ENCODE results near the gene GPR78. TPM values are rescaled to one million over a fixed set of nuclear protein-coding genes. Genes with fewer than 3 reads are reported as not detected.

Gene GPR78
- polyA plus RNA-seq, 3 donors = not detected

- peaks cover 0 to 6% of the 10 kb centered on the region in 2 donors for H3K9me3 ChIP-seq (replicated peaks in 1 of 2; ENCODE audit: control insufficient read depth in 1 of 2, insufficient read depth in 1 of 2, low read length in 2 of 2)
- H3K27ac ChIP-seq (ENCODE audit: low read depth in 1 of 2, low read length in 2 of 2) = no peak overlapping the region
- no peaks in the 10 kb centered on the region for H4K20me1 ChIP-seq (ENCODE audit: insufficient read depth, low read length)
- Mint-ChIP-seq H3K36me3 (no peaks in the 10 kb centered on the region), H3K27ac (no peak overlapping the region), H3K27me3 (ENCODE audit: low read depth in 3 of 3) (peaks cover 2 to 7% (median 3%) of the 10 kb centered on the region in 3 donors), H3K9me3 (peaks cover 0 to 7% (median 0%) of the 10 kb centered on the region in 7 donors), H3K4me1 (peaks cover 2% of the 10 kb centered on the region), H3K4me3 (no peak overlapping the region)
- no peaks in the 10 kb centered on the region for H3K36me3 ChIP-seq (replicated peaks in 1 of 2; ENCODE audit: control insufficient read depth in 1 of 2, insufficient read depth in 2 of 2, low read length in 2 of 2)
- WGBS (ENCODE audit: insufficient coverage) = 95% methylated on average over 16 of the region's 16 CpGs
- H3K9ac ChIP-seq (ENCODE audit: insufficient read depth, low read length, poor library complexity, severe bottlenecking) = no peak overlapping the region
- H3K27me3 ChIP-seq (ENCODE audit: control insufficient read depth in 2 of 2, insufficient read depth in 2 of 2, low read length in 2 of 2) = no peaks in the 10 kb centered on the region
- H3K79me2 ChIP-seq (ENCODE audit: insufficient read depth, low read length) = no peaks in the 10 kb centered on the region
- no peak overlapping the region for H2AFZ ChIP-seq (ENCODE audit: insufficient read depth, low read depth, low read length, poor library complexity, severe bottlenecking)
- no peak overlapping the region for H3K4me3 ChIP-seq (replicated peaks in 1 of 3; ENCODE audit: low read depth in 2 of 3, low read length in 3 of 3)
- no peak for DNase-seq
- no peaks in the 10 kb centered on the region for H3K4me1 ChIP-seq (ENCODE audit: control insufficient read depth in 1 of 2, insufficient read depth in 2 of 2, low read length in 2 of 2)
- H3K4me2 ChIP-seq (replicated peaks; ENCODE audit: extremely low read depth, low read length, poor library complexity, severe bottlenecking) = no peak overlapping the region
- intact Hi-C loops (cut with micrococcal nuclease) = no loop called here
- no peak for TF ChIP-seq CTCF (IDR thresholded peaks at IDR 0.05)
Measured at GRCh38 chr4:8542776-8543525, 37.2 kb upstream of the GPR78 start.

GRCh38 chr4:8543623-8544022, 36.6 kb upstream of the GPR78 start:
- no peak overlapping the region for H3K4me3 ChIP-seq (replicated peaks in 1 of 3; ENCODE audit: low read depth in 2 of 3, low read length in 3 of 3)
- H3K9me3 Mint-ChIP-seq = peaks cover 0 to 7% (median 0%) of the 10 kb centered on the region in 7 donors
- WGBS (ENCODE audit: insufficient coverage) = 100% methylated on average over 3 of the region's 10 CpGs
- H4K20me1 ChIP-seq (ENCODE audit: insufficient read depth, low read length) = no peaks in the 10 kb centered on the region
- H3K27ac Mint-ChIP-seq = no peak overlapping the region
- no peaks in the 10 kb centered on the region for H3K79me2 ChIP-seq (ENCODE audit: insufficient read depth, low read length)
- no peak overlapping the region for H3K4me2 ChIP-seq (replicated peaks; ENCODE audit: extremely low read depth, low read length, poor library complexity, severe bottlenecking)
- H3K4me3 Mint-ChIP-seq = no peak overlapping the region
- H3K27me3 Mint-ChIP-seq (ENCODE audit: low read depth in 3 of 3) = peaks cover 2 to 7% (median 3%) of the 10 kb centered on the region in 3 donors
- H3K4me1 Mint-ChIP-seq = peaks cover 2% of the 10 kb centered on the region
- no peak for TF ChIP-seq CTCF (IDR thresholded peaks at IDR 0.05)
- peaks cover 0 to 6% of the 10 kb centered on the region in 2 donors for H3K9me3 ChIP-seq (replicated peaks in 1 of 2; ENCODE audit: control insufficient read depth in 1 of 2, insufficient read depth in 1 of 2, low read length in 2 of 2)
- H3K27me3 ChIP-seq (ENCODE audit: control insufficient read depth in 2 of 2, insufficient read depth in 2 of 2, low read length in 2 of 2) = no peaks in the 10 kb centered on the region
- H3K36me3 Mint-ChIP-seq = no peaks in the 10 kb centered on the region
- H3K36me3 ChIP-seq (replicated peaks in 1 of 2; ENCODE audit: control insufficient read depth in 1 of 2, insufficient read depth in 2 of 2, low read length in 2 of 2) = no peaks in the 10 kb centered on the region
- no peak for DNase-seq
- no peak overlapping the region for H2AFZ ChIP-seq (ENCODE audit: insufficient read depth, low read depth, low read length, poor library complexity, severe bottlenecking)
- no peak overlapping the region for H3K9ac ChIP-seq (ENCODE audit: insufficient read depth, low read length, poor library complexity, severe bottlenecking)
- no peak overlapping the region for H3K27ac ChIP-seq (ENCODE audit: low read depth in 1 of 2, low read length in 2 of 2)
- no peaks in the 10 kb centered on the region for H3K4me1 ChIP-seq (ENCODE audit: control insufficient read depth in 1 of 2, insufficient read depth in 2 of 2, low read length in 2 of 2)
- intact Hi-C loops (cut with micrococcal nuclease) = no loop called here
